Right lobe of liver (tissue), 4 donors: ENCODE data around the gene DLEC1.

Experiments used
- CTCF ChIP-seq, 4 donors: fragments of 200-600 bp in 3 of 4; fragments of 450-650 bp in 1 of 4; IDR thresholded peaks; one replicate each; pipeline versions ENCODE4 v1.5.1 to v1.8.0; 2016 to 2022; ENCODE audit warnings: antibody characterized with exemption in 4 of 4, mild to moderate bottlenecking in 2 of 4
- POLR2A ChIP-seq: fragments of 450-650 bp; IDR thresholded peaks from one replicate; pipeline ENCODE4 v1.6.1; 2017; ENCODE audit warnings: antibody characterized with exemption, mild to moderate bottlenecking
- donor health status: DM: no; HTN: no; CAD: no.
- donor health status: DM: no; HTN: no; CAD: no.
- donor health status: DM: no; HTN: yes; CAD: no.

GRCh38 chr3:38139191-38139590 is 100.2 kb downstream of the DLEC1 start:
- no peak for TF ChIP-seq CTCF (IDR thresholded peaks at IDR 0.05)
- no peak for TF ChIP-seq POLR2A
